H1 (cell line): ENCODE measurements around the gene RAPGEF1. TPM values are rescaled to one million over a fixed set of nuclear protein-coding genes. Genes with fewer than 3 reads are reported as not detected.

ENCODE experiments used
- CTCF ChIA-PET: fragments of 300-600 bp; sonication (Branson Sonifier 250); formaldehyde crosslinking; loops from one replicate; lab custom pipeline; 2021; ENCODE audit not compliant: partially characterized antibody; lab: Charles Lee
- POLR2A ChIA-PET: fragments of 300-600 bp; sonication (Branson Sonifier 250); formaldehyde crosslinking; loops from one replicate; lab custom pipeline; 2021; ENCODE audit warnings: inconsistent platforms; ENCODE audit not compliant: partially characterized antibody; lab: Charles Lee
- DNase-seq, 2 experiments: peaks; one replicate each; pipeline versions ENCODE4 v3.0.0 to v3.0.0-alpha.2; 2010 to 2022; ENCODE audit warnings: low spot score in 2 of 2, low read depth in 1 of 2, mixed read lengths in 1 of 2
- FAIRE-seq: peaks from 2 replicates; lab custom pipeline; 2011; peaks lifted over from hg19 to GRCh38; lab: Jason Lieb, UNC
- H2AFZ ChIP-seq: 2 replicates; pipeline ENCODE4 v1.8.1; 2012; ENCODE audit warnings: low read length, inconsistent platforms
- H2AK5ac ChIP-seq: 2 replicates; pipeline ENCODE4 v1.6.1; 2013; ENCODE audit warnings: low read depth, low read length
- H2BK120ac ChIP-seq: replicated peaks from 2 replicates; pipeline ENCODE3; 2013; ENCODE audit warnings: low read depth, low read length, inconsistent platforms
- H2BK12ac ChIP-seq: 2 replicates; pipeline ENCODE4 v1.6.1; 2013; ENCODE audit warnings: low read depth, low read length
- H2BK15ac ChIP-seq: 2 replicates; pipeline ENCODE4 v1.6.1; 2013; ENCODE audit warnings: low read length
- H2BK20ac ChIP-seq: 2 replicates; pipeline ENCODE4 v1.6.1; 2013; ENCODE audit warnings: low read length
- H2BK5ac ChIP-seq: 2 replicates; pipeline ENCODE4 v1.6.1; 2013; ENCODE audit warnings: low read depth, low read length
- H3K14ac ChIP-seq: 2 replicates; pipeline ENCODE4 v1.6.1; 2013; ENCODE audit warnings: inconsistent platforms; ENCODE audit not compliant: insufficient read length
- H3K18ac ChIP-seq: 2 replicates; pipeline ENCODE4 v1.6.1; 2013; ENCODE audit warnings: low read length; ENCODE audit errors: extremely low read depth
- H3K23ac ChIP-seq: 2 replicates; pipeline ENCODE4 v1.6.1; 2013; ENCODE audit warnings: inconsistent platforms; ENCODE audit not compliant: insufficient read length
- H3K23me2 ChIP-seq: 2 replicates; pipeline ENCODE4 v1.6.1; 2013; ENCODE audit warnings: low read depth, low read length
- H3K27ac ChIP-seq: 2 replicates; pipeline ENCODE4 v1.6.1; 2011; ENCODE audit warnings: low read depth, low read length, inconsistent platforms
- H3K27me3 ChIP-seq, 4 experiments: replicated peaks in 1 of 4; 1 replicate in 1 of 4; 2 replicates in 3 of 4; pipeline versions ENCODE4 v1.6.1 to v1.8.1; 2011 to 2013; ENCODE audit warnings: low read length in 3 of 4, mild to moderate bottlenecking in 3 of 4, inconsistent platforms in 2 of 4, mixed read lengths in 2 of 4, moderate library complexity in 1 of 4; ENCODE audit not compliant: control insufficient read depth in 3 of 4, insufficient read depth in 3 of 4; ENCODE audit errors: extremely low read depth in 1 of 4
- H3K36me3 ChIP-seq, 4 experiments: 2 replicates each; pipeline versions ENCODE4 v1.6.1 to v1.8.1; 2011 to 2013; ENCODE audit warnings: mild to moderate bottlenecking in 4 of 4, low read length in 3 of 4, moderate library complexity in 2 of 4, control low read depth in 1 of 4, inconsistent platforms in 1 of 4; ENCODE audit not compliant: insufficient read depth in 4 of 4, control insufficient read depth in 2 of 4
- H3K4ac ChIP-seq: replicated peaks from 2 replicates; pipeline ENCODE3; 2013; ENCODE audit warnings: low read length, low read depth, mixed read lengths, inconsistent platforms; ENCODE audit not compliant: insufficient read length
- H3K4me1 ChIP-seq, 4 experiments: replicated peaks in 1 of 4; 1 replicate in 1 of 4; 2 replicates in 3 of 4; pipeline versions ENCODE4 v1.6.1 to v1.8.1; 2011 to 2013; ENCODE audit warnings: low read length in 3 of 4, inconsistent platforms in 2 of 4, mixed read lengths in 1 of 4; ENCODE audit not compliant: insufficient read depth in 4 of 4, control insufficient read depth in 3 of 4
- H3K4me2 ChIP-seq, 2 experiments: 2 replicates each; pipeline versions ENCODE4 v1.6.1 to v1.8.1; 2011 to 2013; ENCODE audit warnings: low read depth in 2 of 2, low read length in 2 of 2, control low read depth in 1 of 2, inconsistent platforms in 1 of 2, mild to moderate bottlenecking in 1 of 2; ENCODE audit not compliant: insufficient read depth in 1 of 2
- H3K4me3 ChIP-seq, 4 experiments: fragments of 200-600, 300-600 bp in 1 of 4; sonication (generic), shearing (Covaris generic), sonication (Bioruptor Twin) in 1 of 4; 2 replicates each; pipeline versions ENCODE4 v1.5.1 to v1.8.1; 2011 to 2016; ENCODE audit warnings: low read length in 4 of 4, low read depth in 3 of 4, control low read depth in 2 of 4, inconsistent platforms in 2 of 4, mild to moderate bottlenecking in 2 of 4, mixed read lengths in 1 of 4, moderate library complexity in 1 of 4; ENCODE audit not compliant: insufficient read depth in 2 of 4; ENCODE audit errors: extremely low read depth in 1 of 4
- H3K56ac ChIP-seq: replicated peaks from 2 replicates; pipeline ENCODE3; 2013; ENCODE audit warnings: low read depth, mild to moderate bottlenecking, mixed read lengths, low read length, inconsistent platforms; ENCODE audit not compliant: insufficient read length
- H3K79me1 ChIP-seq: 2 replicates; pipeline ENCODE4 v1.6.1; 2013; ENCODE audit warnings: low read depth, low read length, control low read depth
- H3K79me2 ChIP-seq, 2 experiments: 2 replicates each; pipeline versions ENCODE4 v1.6.1 to v1.8.1; 2012 to 2013; ENCODE audit warnings: low read length in 2 of 2, mild to moderate bottlenecking in 2 of 2, inconsistent platforms in 1 of 2; ENCODE audit not compliant: insufficient read depth in 2 of 2, control insufficient read depth in 1 of 2
- H3K9ac ChIP-seq, 4 experiments: replicated peaks in 1 of 4; 1 replicate in 1 of 4; 2 replicates in 3 of 4; pipeline versions ENCODE4 v1.6.1 to v1.8.1; 2011 to 2013; ENCODE audit warnings: low read depth in 3 of 4, low read length in 3 of 4, control low read depth in 2 of 4, mild to moderate bottlenecking in 2 of 4, moderate library complexity in 2 of 4, inconsistent platforms in 1 of 4; ENCODE audit errors: extremely low read depth in 1 of 4
- H3K9me3 ChIP-seq, 2 experiments: 2 replicates each; pipeline versions ENCODE4 v1.6.1 to v1.8.1; 2012 to 2013; ENCODE audit warnings: mild to moderate bottlenecking in 2 of 2, moderate library complexity in 2 of 2, control low read depth in 1 of 2, inconsistent platforms in 1 of 2, low read depth in 1 of 2, low read length in 1 of 2, mixed read lengths in 1 of 2; ENCODE audit not compliant: insufficient read depth in 2 of 2
- H4K20me1 ChIP-seq, 2 experiments: replicated peaks in 1 of 2; 2 replicates each; pipeline versions ENCODE3 to v1.8.1; 2011 to 2013; ENCODE audit warnings: inconsistent platforms in 2 of 2, low read length in 2 of 2, mild to moderate bottlenecking in 1 of 2; ENCODE audit not compliant: insufficient read depth in 2 of 2, control insufficient read depth in 1 of 2
- H4K5ac ChIP-seq: 2 replicates; pipeline ENCODE4 v1.6.1; 2013; ENCODE audit warnings: low read length, low read depth, mixed read lengths, inconsistent platforms; ENCODE audit not compliant: insufficient read length
- H4K8ac ChIP-seq: 2 replicates; pipeline ENCODE4 v1.8.0; 2013; ENCODE audit warnings: mild to moderate bottlenecking, moderate library complexity, low read length, inconsistent platforms; ENCODE audit not compliant: insufficient read depth; ENCODE audit errors: extremely low read depth
- H4K91ac ChIP-seq: replicated peaks from 2 replicates; pipeline ENCODE3; 2013; ENCODE audit warnings: low read length, mixed read lengths, inconsistent platforms; ENCODE audit not compliant: insufficient read length
- KDM1A ChIP-seq: fragments of 200-600, 300-600 bp; sonication (generic); IDR thresholded peaks from 2 replicates; pipeline ENCODE4 v1.7.1; 2016; ENCODE audit warnings: mild to moderate bottlenecking, low read length, borderline replicate concordance
- RBBP5 ChIP-seq: IDR thresholded peaks from 2 replicates; pipeline ENCODE4 v1.7.1; 2012; ENCODE audit warnings: low read depth, mild to moderate bottlenecking, inconsistent platforms, low read length, moderate library complexity, borderline replicate concordance
- WGBS, 2 experiments: shearing (Covaris generic) in 1 of 2; methylation state at CpG; one replicate each; pipeline versions ENCODE4 v1.1.6 to v1.1.7; 2013 to 2015; ENCODE audit warnings: low lambda C conversion rate in 2 of 2, mixed read lengths in 2 of 2, inconsistent platforms in 1 of 2, low coverage in 1 of 2, missing lambda C conversion rate in 1 of 2; ENCODE audit not compliant: insufficient replicate concordance in 2 of 2, insufficient coverage in 1 of 2, insufficient read length in 1 of 2; ENCODE audit errors: extremely low coverage in 1 of 2, missing lambda C conversion rate in 1 of 2; 5-methylcytosine and 5-hydroxymethylcytosine counted together
- polyA plus RNA-seq, 7 experiments: library from polyadenylated mRNA; depleted of rRNA in 3 of 7; stranded (reverse) in 5 of 7; unstranded in 2 of 7; fragments of >200 nt in 5 of 7; fragments of 200-250 nt in 2 of 7; gene quantifications; 1 replicate in 5 of 7; 2 replicates in 1 of 7; 4 replicates in 1 of 7; pipeline versions ENCODE4 v1.2.1 to v1.2.3, GENCODE V29; 2011 to 2013; ENCODE audit warnings: missing spikeins in 2 of 7, mixed read lengths in 2 of 7
- total RNA-seq: library from RNA; stranded (reverse); fragmentation: NEBNext Ultra II Directional; extraction: Animal tissue kit (Norgen Biotek cat#: 25700); gene quantifications from 2 replicates; pipeline ENCODE4 v1.2.1, GENCODE V29; 2021

Gene RAPGEF1
- total and polyA plus RNA-seq, 2 of the 8 experiments (the other 6 are each of a cell fraction or from before 2014, with no cell fraction given) = 29.7 to 78.9 TPM

GRCh38 chr9:131787838-131788237 lies 48.0 kb upstream of the RAPGEF1 start:
- ChIA-PET POLR2A (no interaction called here), CTCF (interaction anchor here (1.0 to 1.1 kb wide), 3 partner anchors 16 to 85 kb away, joined by 3 read pairs; no protein-coding TSS in a partner anchor)
- no peak overlapping the region for H3K9ac ChIP-seq
- H3K4me1 ChIP-seq = peaks cover 0 to 7% (median 1%) of the 10 kb centered on the region in 4 experiments; a peak in 4 of 7 replicates
- no peaks in the 10 kb centered on the region for H4K20me1 ChIP-seq
- H2BK5ac ChIP-seq = no peak overlapping the region
- H3K79me1 ChIP-seq = no peaks in the 10 kb centered on the region
- no peaks in the 10 kb centered on the region for H3K23me2 ChIP-seq
- FAIRE-seq (no peak), DNase-seq (no peak)
- H2BK120ac ChIP-seq = no peak overlapping the region
- H3K14ac ChIP-seq = no peak overlapping the region
- H4K91ac ChIP-seq = no peak overlapping the region
- no peaks in the 10 kb centered on the region for H3K36me3 ChIP-seq
- H3K27me3 ChIP-seq = no peaks in the 10 kb centered on the region
- no peak overlapping the region for H2BK12ac ChIP-seq
- TF ChIP-seq KDM1A (peak; percentile 74; the same call in 1 of the 2 replicates), RBBP5 (no peak)
- no peak overlapping the region for H3K27ac ChIP-seq
- no peak overlapping the region for H2AK5ac ChIP-seq
- no peak overlapping the region for H3K4me2 ChIP-seq
- no peaks in the 10 kb centered on the region for H3K79me2 ChIP-seq
- H3K18ac ChIP-seq = no peak overlapping the region
- no peak overlapping the region for H2BK20ac ChIP-seq
- peaks cover 0 to 9% of the 10 kb centered on the region in 2 experiments; a peak in 2 of 4 replicates for H3K9me3 ChIP-seq
- no peak overlapping the region for H3K4me3 ChIP-seq
- H4K8ac ChIP-seq = no peak overlapping the region
- H2AFZ ChIP-seq = no peak overlapping the region
- 88% methylated on average over 8 of the region's 9 CpGs; no CpG with 5 or more reads in 1 of the 2 experiments for WGBS, 2 experiments
- H2BK15ac ChIP-seq = no peak overlapping the region
- H3K4ac ChIP-seq = no peak overlapping the region
- no peak overlapping the region for H4K5ac ChIP-seq
- no peak overlapping the region for H3K23ac ChIP-seq
- no peak overlapping the region for H3K56ac ChIP-seq
